Measurements from ENCODE around the gene NEU1. TPM values are rescaled to one million over a fixed set of nuclear protein-coding genes. Genes with fewer than 3 reads are reported as not detected.
"Not testable (repeated sequence)": the region's sequence is repeated elsewhere in the genome, so short reads cannot be mapped to it uniquely, and the experiment has no call there.

Gene NEU1
- total RNA-seq, 2 donors from 2014 or later = 19.3 to 22.3 TPM

DNA sequence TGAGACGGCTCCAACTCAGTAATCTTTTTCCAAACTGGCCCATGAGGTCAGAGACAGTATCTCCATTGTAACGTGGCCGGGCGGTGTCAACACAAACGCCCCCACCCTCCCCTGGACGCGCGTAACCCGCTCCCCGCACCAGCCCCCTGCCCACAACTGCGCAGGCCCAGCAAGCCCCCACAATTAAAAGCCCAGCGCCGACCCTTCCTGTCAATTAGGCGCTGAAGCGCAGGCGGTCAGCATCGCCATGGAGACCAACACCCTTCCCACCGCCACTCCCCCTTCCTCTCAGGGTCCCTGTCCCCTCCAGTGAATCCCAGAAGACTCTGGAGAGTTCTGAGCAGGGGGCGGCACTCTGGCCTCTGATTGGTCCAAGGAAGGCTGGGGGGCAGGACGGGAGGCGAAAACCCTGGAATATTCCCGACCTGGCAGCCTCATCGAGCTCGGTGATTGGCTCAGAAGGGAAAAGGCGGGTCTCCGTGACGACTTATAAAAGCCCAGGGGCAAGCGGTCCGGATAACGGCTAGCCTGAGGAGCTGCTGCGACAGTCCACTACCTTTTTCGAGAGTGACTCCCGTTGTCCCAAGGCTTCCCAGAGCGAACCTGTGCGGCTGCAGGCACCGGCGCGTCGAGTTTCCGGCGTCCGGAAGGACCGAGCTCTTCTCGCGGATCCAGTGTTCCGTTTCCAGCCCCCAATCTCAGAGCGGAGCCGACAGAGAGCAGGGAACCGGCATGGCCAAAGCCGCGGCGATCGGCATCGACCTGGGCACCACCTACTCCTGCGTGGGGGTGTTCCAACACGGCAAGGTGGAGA lies 47.4 kb downstream of the NEU1 start, which contains the start of the genes HSPA1A and HSPA1L:
HSPA1A (plus strand) TSS at position 519 of the 814 bp plus-strand sequence; CDS start at position 733, 214 bp downstream.
HSPA1L (minus strand) TSS at position 259 of the 814 bp plus-strand sequence. CDS start 3,311 bp downstream, outside the sequence.
- peak; percentile 24 for ATAC-seq (replicated peaks)
- peaks cover 39% of the 10 kb centered on the region for H3K36me3 Mint-ChIP-seq (ENCODE audit: low read depth)
- no peaks in the 10 kb centered on the region for H3K27me3 Mint-ChIP-seq
- H3K9me3 Mint-ChIP-seq = no peaks in the 10 kb centered on the region
- H3K4me3 Mint-ChIP-seq = peak within 1 kb of the TSS; percentile 92
- peaks cover 15% of the 10 kb centered on the region for H3K4me1 Mint-ChIP-seq
- peak within 1 kb of the TSS; percentile 99 for H3K27ac Mint-ChIP-seq

DNA sequence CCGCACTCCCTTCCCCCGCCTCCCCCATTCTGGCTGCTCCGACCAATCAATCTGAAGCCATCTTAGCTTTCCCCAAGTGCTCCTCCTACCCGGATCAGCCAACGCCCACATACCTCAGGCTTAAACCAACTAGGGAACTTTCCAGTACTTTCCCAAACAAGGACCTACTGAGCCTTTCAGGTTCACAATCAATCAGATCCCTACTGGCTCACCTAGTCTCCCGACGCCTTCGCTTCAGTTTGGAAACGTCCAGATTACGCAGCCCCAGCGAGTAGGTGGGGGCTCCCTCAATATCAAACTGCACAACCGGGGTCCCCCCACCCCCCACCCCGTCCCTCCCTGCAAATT lies 48.0 kb downstream of the NEU1 start:
- Mint-ChIP-seq H3K4me1 (peaks cover 10% of the 10 kb centered on the region), H3K4me3 (peak overlapping the region; percentile 92)
- ATAC-seq (replicated peaks) = peak; percentile 34

DNA sequence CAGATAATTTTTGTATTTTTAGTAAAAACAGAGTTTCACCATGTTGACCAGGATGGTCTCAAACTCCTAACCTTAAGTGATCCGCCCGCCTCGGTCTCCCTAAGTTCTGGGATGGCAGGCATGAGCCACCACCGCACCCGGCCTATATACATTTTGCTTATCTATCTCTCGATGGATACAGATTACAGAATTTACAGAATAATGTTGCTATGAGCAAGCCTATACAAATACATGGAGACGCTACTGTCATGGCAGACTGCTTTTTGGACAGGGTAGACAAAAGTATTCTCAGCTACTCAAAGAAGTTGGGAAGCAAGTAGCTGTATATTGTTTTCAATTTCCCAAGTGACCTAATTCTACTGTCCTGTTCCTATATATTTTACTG lies 49.2 kb downstream of the NEU1 start:
- Mint-ChIP-seq H3K9me3 (no peaks in the 10 kb centered on the region), H3K27me3 (no peaks in the 10 kb centered on the region), H3K4me1 (peaks cover 10% of the 10 kb centered on the region), H3K27ac (peak overlapping the region; percentile 99), H3K4me3 (peak overlapping the region; percentile 92), H3K36me3 (ENCODE audit: low read depth) (peaks cover 41% of the 10 kb centered on the region)
- no peak for ATAC-seq (replicated peaks)

More for the DNA sequence above, 48.0 kb downstream of the NEU1 start:
- Mint-ChIP-seq H3K36me3 (ENCODE audit: low read depth) (peaks cover 45% of the 10 kb centered on the region), H3K9me3 (no peaks in the 10 kb centered on the region), H3K27me3 (no peaks in the 10 kb centered on the region), H3K27ac (peak overlapping the region; percentile 99)

DNA sequence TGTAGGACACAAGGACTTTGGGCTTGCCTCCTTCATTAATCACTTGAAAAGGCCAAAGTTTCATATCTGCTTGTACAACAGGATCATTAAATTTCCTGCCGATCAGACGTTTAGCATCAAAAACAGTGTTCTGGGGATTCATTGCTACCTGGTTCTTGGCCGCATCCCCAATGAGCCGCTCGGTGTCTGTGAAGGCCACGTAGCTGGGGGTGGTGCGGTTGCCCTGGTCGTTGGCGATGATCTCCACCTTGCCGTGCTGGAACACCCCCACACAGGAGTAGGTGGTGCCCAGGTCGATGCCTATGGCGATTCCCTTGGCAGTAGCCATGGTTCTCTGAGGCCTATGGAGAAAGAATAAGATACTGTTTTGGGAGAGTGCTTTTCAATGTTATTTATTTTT lies 51.0 kb downstream of the NEU1 start:
- Mint-ChIP-seq H3K27me3 (no peaks in the 10 kb centered on the region), H3K4me1 (peaks cover 13% of the 10 kb centered on the region), H3K9me3 (no peaks in the 10 kb centered on the region), H3K27ac (peak overlapping the region; percentile 99), H3K36me3 (ENCODE audit: low read depth) (peaks cover 31% of the 10 kb centered on the region), H3K4me3 (peak overlapping the region; percentile 92)
- ATAC-seq (replicated peaks) = no peak

DNA sequence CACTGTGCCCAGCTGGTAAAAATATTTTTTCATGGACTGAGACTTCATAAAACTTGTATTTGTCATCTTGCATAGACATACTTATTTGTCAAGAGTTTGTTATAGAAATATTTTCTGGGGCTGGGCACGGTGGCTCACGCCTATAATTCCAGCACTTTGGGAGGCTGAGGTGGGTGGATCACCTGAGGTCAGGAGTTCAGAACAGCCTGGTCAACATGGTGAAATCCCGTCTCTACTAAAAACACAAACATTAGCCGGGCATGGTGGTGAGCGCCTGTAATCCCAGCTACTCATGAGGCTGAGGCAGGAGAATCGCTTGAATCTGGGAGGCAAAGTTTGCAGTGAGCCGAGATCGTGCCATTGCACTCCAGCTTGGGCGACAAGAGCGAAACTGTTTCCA lies 54.0 kb downstream of the NEU1 start:
- not testable (repeated sequence) for H3K9me3 Mint-ChIP-seq; ATAC-seq (replicated peaks); H3K27me3 Mint-ChIP-seq; H3K27ac Mint-ChIP-seq; H3K4me3 Mint-ChIP-seq
- H3K36me3 Mint-ChIP-seq (ENCODE audit: low read depth) = peaks cover 51% of the 10 kb centered on the region
- peaks cover 13% of the 10 kb centered on the region for H3K4me1 Mint-ChIP-seq

Other genes starting within 250 kb of the NEU1 start
- 10 to 100 TPM in 1 of 2 donors, 1 to 10 TPM in 1; 9.1 to 15.5 TPM for gene AIF1, start 247.6 kb downstream of the NEU1 start, total RNA-seq
- gene PRRC2A, start 242.1 kb downstream of the NEU1 start, total RNA-seq = 100 to 1,000 TPM; 226 to 237 TPM
- gene BAG6, start 210.2 kb downstream of the NEU1 start, total RNA-seq = 100 to 1,000 TPM; 298 to 383 TPM
- gene APOM, start 206.9 kb downstream of the NEU1 start, total RNA-seq = 1 to 10 TPM in 1 of 2 donors, under 1 TPM in 1; 0.76 to 1.3 TPM
- gene C6orf47, start 202.0 kb downstream of the NEU1 start, total RNA-seq = 10 to 100 TPM; 16.2 to 21.0 TPM
- 10 to 100 TPM; 30.1 to 39.0 TPM for gene GPANK1, start 197.8 kb downstream of the NEU1 start, total RNA-seq
- 100 to 1,000 TPM; 204 to 245 TPM for gene CSNK2B, start 196.7 kb downstream of the NEU1 start, total RNA-seq
- gene LY6G5B, start 192.8 kb downstream of the NEU1 start, total RNA-seq = 10 to 100 TPM; 25.3 to 28.1 TPM
- 1 to 10 TPM; 2.2 to 5.0 TPM for gene LY6G5C, start 181.8 kb downstream of the NEU1 start, total RNA-seq
- 10 to 100 TPM; 31.4 to 31.7 TPM for gene ABHD16A, start 159.5 kb downstream of the NEU1 start, total RNA-seq
- gene LY6G6F, start 156.0 kb downstream of the NEU1 start, total RNA-seq = not detected
- not detected for gene LY6G6D, start 147.5 kb downstream of the NEU1 start, total RNA-seq
- under 1 TPM in 1 of 2 donors, not detected in 1; 0.64 TPM for gene LY6G6C, start 141.1 kb downstream of the NEU1 start, total RNA-seq
- not detected for gene MPIG6B, start 139.4 kb downstream of the NEU1 start, total RNA-seq
- 10 to 100 TPM in 1 of 2 donors, 1 to 10 TPM in 1; 9.4 to 23.8 TPM for gene DDAH2, start 133.5 kb downstream of the NEU1 start, total RNA-seq
- 100 to 1,000 TPM; 406 to 482 TPM for gene CLIC1, start 126.3 kb downstream of the NEU1 start, total RNA-seq
- 10 to 100 TPM; 78.9 to 82.6 TPM for gene MSH5, start 122.8 kb downstream of the NEU1 start, total RNA-seq
- 10 to 100 TPM; 12.1 to 18.9 TPM for gene SAPCD1, start 100.2 kb downstream of the NEU1 start, total RNA-seq
- gene VWA7, start 85.5 kb downstream of the NEU1 start, total RNA-seq = 1 to 10 TPM; 2.9 to 4.2 TPM
- 100 to 1,000 TPM in 1 of 2 donors, 10 to 100 TPM in 1; 75.3 to 134 TPM for gene VARS1, start 67.1 kb downstream of the NEU1 start, total RNA-seq
- 100 to 1,000 TPM in 1 of 2 donors, 10 to 100 TPM in 1; 92.5 to 139 TPM for gene LSM2, start 55.9 kb downstream of the NEU1 start, total RNA-seq
- gene HSPA1L, start 47.5 kb downstream of the NEU1 start, total RNA-seq = 1 to 10 TPM; 2.7 to 2.9 TPM
- gene HSPA1A, start 47.3 kb downstream of the NEU1 start, total RNA-seq = 100 to 1,000 TPM; 124 to 189 TPM
- gene HSPA1B, start 35.1 kb downstream of the NEU1 start, total RNA-seq = 100 to 1,000 TPM in 1 of 2 donors, 10 to 100 TPM in 1; 78.4 to 118 TPM
- gene SLC44A4, start 16.2 kb upstream of the NEU1 start, total RNA-seq = under 1 TPM in 1 of 2 donors, not detected in 1; 0.39 TPM
- gene EHMT2, start 34.9 kb upstream of the NEU1 start, total RNA-seq = 10 to 100 TPM; 41.2 to 55.3 TPM
- gene ZBTB12, start 39.3 kb upstream of the NEU1 start, total RNA-seq = 1 to 10 TPM; 1.6 to 3.0 TPM
- 1 to 10 TPM in 1 of 2 donors, under 1 TPM in 1; 0.58 to 4.7 TPM for gene C2, start 64.9 kb upstream of the NEU1 start, total RNA-seq
- 1 to 10 TPM in 1 of 2 donors, not detected in 1; 1.5 TPM for gene CFB, start 83.3 kb upstream of the NEU1 start, total RNA-seq
- 10 to 100 TPM; 50.3 to 63.6 TPM for gene NELFE, start 96.2 kb upstream of the NEU1 start, total RNA-seq
- 10 to 100 TPM; 86.5 to 92.9 TPM for gene SKIC2, start 96.4 kb upstream of the NEU1 start, total RNA-seq
- 10 to 100 TPM; 14.9 to 16.9 TPM for gene DXO, start 109.3 kb upstream of the NEU1 start, total RNA-seq
- gene C4A, start 119.2 kb upstream of the NEU1 start, total RNA-seq = 1 to 10 TPM; 6.5 to 6.9 TPM
- gene C4B, start 152.0 kb upstream of the NEU1 start, total RNA-seq = 1 to 10 TPM; 5.9 to 6.1 TPM
- gene CYP21A2, start 175.6 kb upstream of the NEU1 start, total RNA-seq = under 1 TPM; 0.16 to 0.91 TPM
- 10 to 100 TPM in 1 of 2 donors, 1 to 10 TPM in 1; 7.2 to 26.8 TPM for gene TNXB, start 246.5 kb upstream of the NEU1 start, total RNA-seq

Measured in activated T-helper 17 cell treated with anti-CD3 and anti-CD28 coated beads, Interleukin-2, amount 50 U/mL, for 72 hours (primary cell).